Measurements from ENCODE around the gene PDZD4.

PDZD4 gene

GRCh38 chrX:153866302-153867019, 36.1 kb upstream of the PDZD4 start:
- DNase-seq, result no peak

- DNase-seq, result no peak
These were observed 35.3 kb upstream of the PDZD4 start for GRCh38 chrX:153865685-153866084.

- DNase-seq, result no peak
These were observed 34.9 kb upstream of the PDZD4 start for GRCh38 chrX:153865321-153865580.

GRCh38 chrX:153864561-153865320, 34.4 kb upstream of the PDZD4 start:
- DNase-seq, result no peak

- DNase-seq, result no peak
These were observed 33.8 kb upstream of the PDZD4 start for GRCh38 chrX:153864101-153864500.

- no peak for DNase-seq
These were observed 33.1 kb upstream of the PDZD4 start for GRCh38 chrX:153863251-153863991.

- DNase-seq, result no peak
These were observed 32.3 kb upstream of the PDZD4 start for GRCh38 chrX:153862369-153863250.

- DNase-seq, result no peak
These were observed 31.5 kb upstream of the PDZD4 start for GRCh38 chrX:153861733-153862310.

- DNase-seq, result no peak
These were observed 30.8 kb upstream of the PDZD4 start for GRCh38 chrX:153861151-153861550.

- no peak for DNase-seq
These were observed 27.1 kb upstream of the PDZD4 start for GRCh38 chrX:153857348-153857903.

GRCh38 chrX:153854702-153855101, 24.4 kb upstream of the PDZD4 start:
- DNase-seq, result no peak

- DNase-seq, result no peak
These were observed 23.5 kb upstream of the PDZD4 start for GRCh38 chrX:153853902-153854267.

GRCh38 chrX:153853180-153853901, 23.0 kb upstream of the PDZD4 start:
- no peak for DNase-seq

- no peak for DNase-seq
These were observed 21.6 kb upstream of the PDZD4 start for GRCh38 chrX:153851981-153852380.

- DNase-seq, result no peak
These were observed 18.0 kb upstream of the PDZD4 start for GRCh38 chrX:153848325-153848724.

GRCh38 chrX:153845842-153846241, 15.5 kb upstream of the PDZD4 start:
- no peak for DNase-seq

- DNase-seq, result no peak
These were observed 14.9 kb upstream of the PDZD4 start for GRCh38 chrX:153845195-153845594.

- no peak for DNase-seq
These were observed 14.3 kb upstream of the PDZD4 start for GRCh38 chrX:153844509-153845082.

- DNase-seq, result no peak
These were observed 6.6 kb upstream of the PDZD4 start for GRCh38 chrX:153836921-153837320.

- DNase-seq, result no peak
These were observed 2.4 kb upstream of the PDZD4 start for GRCh38 chrX:153832728-153833127.

- no peak for DNase-seq
These were observed 1.2 kb upstream of the PDZD4 start for GRCh38 chrX:153831429-153832150.

Measured in CD4-positive, alpha-beta T cell treated with Interleukin-4 for 1 hour (primary cell).